ENCODE results near the gene ORAI2. TPM values are rescaled to one million over a fixed set of nuclear protein-coding genes. Genes with fewer than 3 reads are reported as not detected.
"Not testable (repeated sequence)": the region's sequence is repeated elsewhere in the genome, so short reads cannot be mapped to it uniquely, and the experiment has no call there.

Gene ORAI2
- total and polyA plus RNA-seq, 9 donors: 3.2 to 18.9 (median 15.6) TPM

DNA sequence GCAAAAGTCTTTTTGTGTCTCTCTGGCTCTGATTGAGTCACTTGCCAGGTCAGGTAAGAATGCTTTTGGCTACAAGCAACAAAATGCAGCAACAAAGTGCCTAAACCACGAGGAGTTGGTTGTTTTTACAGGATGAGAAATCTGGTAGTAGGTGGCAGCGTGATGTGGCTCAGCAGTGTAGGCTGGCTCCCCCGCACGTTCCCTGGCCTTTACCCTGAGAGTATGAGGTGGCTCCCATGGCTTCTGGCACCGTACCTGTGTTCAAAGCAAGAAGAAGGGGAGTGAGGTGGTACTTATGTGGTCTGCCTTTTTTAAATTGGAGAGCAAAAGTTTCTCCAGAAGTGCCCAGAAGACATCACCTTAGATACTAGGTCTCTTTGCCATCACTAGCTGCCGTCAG lies 25.5 kb upstream of the ORAI2 start:
- no peaks in the 10 kb centered on the region for H3K4me1 ChIP-seq (ENCODE audit: insufficient read depth)
- no peak for DNase-seq
- WGBS, 3 donors: 92 to 95% (median 95%) methylated on average over 6 of the region's 6 CpGs
- H3K27me3 ChIP-seq: no peaks in the 10 kb centered on the region
- no peak overlapping the region for H3K27ac ChIP-seq
- H3K9me3 ChIP-seq: no peaks in the 10 kb centered on the region
- no peaks in the 10 kb centered on the region for H3K36me3 ChIP-seq
- no peak overlapping the region for H3K4me3 ChIP-seq
- intact Hi-C loops (cut with DNase I): no loop called here
- TF ChIP-seq EP300 (IDR thresholded peaks at IDR 0.05) (no peak), POLR2A (IDR thresholded peaks at IDR 0.05) (no peak)
- TF ChIP-seq, protein P1, sequence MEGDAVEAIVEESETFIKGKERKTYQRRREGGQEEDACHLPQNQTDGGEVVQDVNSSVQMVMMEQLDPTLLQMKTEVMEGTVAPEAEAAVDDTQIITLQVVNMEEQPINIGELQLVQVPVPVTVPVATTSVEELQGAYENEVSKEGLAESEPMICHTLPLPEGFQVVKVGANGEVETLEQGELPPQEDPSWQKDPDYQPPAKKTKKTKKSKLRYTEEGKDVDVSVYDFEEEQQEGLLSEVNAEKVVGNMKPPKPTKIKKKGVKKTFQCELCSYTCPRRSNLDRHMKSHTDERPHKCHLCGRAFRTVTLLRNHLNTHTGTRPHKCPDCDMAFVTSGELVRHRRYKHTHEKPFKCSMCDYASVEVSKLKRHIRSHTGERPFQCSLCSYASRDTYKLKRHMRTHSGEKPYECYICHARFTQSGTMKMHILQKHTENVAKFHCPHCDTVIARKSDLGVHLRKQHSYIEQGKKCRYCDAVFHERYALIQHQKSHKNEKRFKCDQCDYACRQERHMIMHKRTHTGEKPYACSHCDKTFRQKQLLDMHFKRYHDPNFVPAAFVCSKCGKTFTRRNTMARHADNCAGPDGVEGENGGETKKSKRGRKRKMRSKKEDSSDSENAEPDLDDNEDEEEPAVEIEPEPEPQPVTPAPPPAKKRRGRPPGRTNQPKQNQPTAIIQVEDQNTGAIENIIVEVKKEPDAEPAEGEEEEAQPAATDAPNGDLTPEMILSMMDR (IDR thresholded peaks at IDR 0.05): no peak

DNA sequence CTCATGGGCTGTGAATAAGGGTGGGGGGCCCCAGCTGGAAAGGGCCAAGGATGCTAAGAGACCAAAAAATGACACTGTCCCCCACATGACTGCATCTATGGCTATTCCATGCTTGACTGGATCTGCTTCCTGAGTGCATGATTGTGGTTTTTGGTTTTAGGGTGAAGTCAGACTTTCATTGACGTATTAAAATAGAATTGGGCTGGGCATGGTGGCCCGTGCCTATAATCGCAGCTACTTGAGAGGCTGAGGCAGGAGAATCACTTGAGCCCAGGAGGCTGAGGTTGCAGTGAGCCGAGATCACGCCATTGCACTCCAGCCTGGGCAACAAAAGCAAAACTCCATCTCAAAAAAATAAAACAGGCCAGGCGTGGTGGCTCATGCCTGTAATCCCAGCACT lies 24.8 kb upstream of the ORAI2 start:
- DNase-seq; intact Hi-C loops (cut with DNase I); H3K4me1 ChIP-seq (ENCODE audit: insufficient read depth); H3K27me3 ChIP-seq; H3K9me3 ChIP-seq; H3K4me3 ChIP-seq; H3K36me3 ChIP-seq; H3K27ac ChIP-seq: not testable (repeated sequence)
- 97 to 99% (median 98%) methylated on average over 6 of the region's 6 CpGs for WGBS, 3 donors

DNA sequence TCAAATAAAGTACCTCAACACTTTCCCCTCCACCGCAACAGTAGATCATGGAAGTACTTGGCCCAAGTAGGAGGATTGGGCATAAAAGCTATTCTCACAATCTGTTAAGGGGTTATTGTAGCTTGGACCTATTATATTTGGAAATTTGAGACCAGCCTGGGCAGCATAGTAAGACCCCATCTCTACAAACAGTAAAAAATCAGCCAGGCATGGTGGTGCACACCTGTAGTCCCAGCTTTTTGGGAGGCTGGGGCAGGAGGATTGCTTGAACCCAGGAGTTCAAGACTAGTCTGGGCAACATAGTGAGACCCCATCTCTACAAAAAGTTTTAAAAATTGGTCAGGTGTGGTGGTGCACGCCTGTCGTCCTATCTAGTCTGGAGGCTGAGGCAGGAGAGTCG lies 24.0 kb upstream of the ORAI2 start:
- DNase-seq: no peak
- 96 to 99% (median 98%) methylated on average over 4 of the region's 4 CpGs for WGBS, 3 donors
- no peaks in the 10 kb centered on the region for H3K9me3 ChIP-seq
- TF ChIP-seq, protein P1 (IDR thresholded peaks at IDR 0.05): no peak
- TF ChIP-seq POLR2A (IDR thresholded peaks at IDR 0.05) (no peak), EP300 (IDR thresholded peaks at IDR 0.05) (no peak)
- H3K36me3 ChIP-seq: no peaks in the 10 kb centered on the region
- H3K27ac ChIP-seq: no peak overlapping the region
- no peak overlapping the region for H3K4me3 ChIP-seq
- H3K4me1 ChIP-seq (ENCODE audit: insufficient read depth): no peaks in the 10 kb centered on the region
- no peaks in the 10 kb centered on the region for H3K27me3 ChIP-seq
- intact Hi-C loops (cut with DNase I): no loop called here

DNA sequence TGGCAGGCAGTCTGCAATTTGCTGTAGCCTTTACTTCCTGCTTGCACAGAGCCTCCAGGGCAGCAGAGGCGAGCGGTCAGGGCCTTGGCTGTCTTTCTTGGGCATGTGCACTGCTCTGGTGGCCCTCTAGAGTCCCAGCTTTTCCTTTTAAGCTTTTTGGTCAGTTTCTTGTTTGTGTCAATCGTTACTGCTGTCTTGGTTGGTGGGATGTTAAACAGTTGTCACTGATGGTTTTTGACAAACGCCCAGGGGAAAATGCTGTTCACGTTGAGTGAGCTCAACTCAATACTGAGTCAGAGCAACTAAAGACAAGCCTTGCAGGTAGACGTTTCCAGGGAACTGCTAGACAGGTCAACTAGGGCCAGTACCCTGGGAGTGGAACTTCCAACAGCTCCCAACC lies 23.3 kb upstream of the ORAI2 start:
- H3K9me3 ChIP-seq: no peaks in the 10 kb centered on the region
- H3K36me3 ChIP-seq: no peaks in the 10 kb centered on the region
- no peak for DNase-seq
- H3K27ac ChIP-seq: no peak overlapping the region
- no peak overlapping the region for H3K4me3 ChIP-seq
- H3K27me3 ChIP-seq: no peaks in the 10 kb centered on the region
- intact Hi-C loops (cut with DNase I): no loop called here
- WGBS, 3 donors: 73 to 75% (median 74%) methylated on average over 6 of the region's 6 CpGs
- TF ChIP-seq EP300 (IDR thresholded peaks at IDR 0.05) (no peak), POLR2A (IDR thresholded peaks at IDR 0.05) (no peak)
- TF ChIP-seq, protein P1 (IDR thresholded peaks at IDR 0.05): no peak
- no peaks in the 10 kb centered on the region for H3K4me1 ChIP-seq (ENCODE audit: insufficient read depth)

DNA sequence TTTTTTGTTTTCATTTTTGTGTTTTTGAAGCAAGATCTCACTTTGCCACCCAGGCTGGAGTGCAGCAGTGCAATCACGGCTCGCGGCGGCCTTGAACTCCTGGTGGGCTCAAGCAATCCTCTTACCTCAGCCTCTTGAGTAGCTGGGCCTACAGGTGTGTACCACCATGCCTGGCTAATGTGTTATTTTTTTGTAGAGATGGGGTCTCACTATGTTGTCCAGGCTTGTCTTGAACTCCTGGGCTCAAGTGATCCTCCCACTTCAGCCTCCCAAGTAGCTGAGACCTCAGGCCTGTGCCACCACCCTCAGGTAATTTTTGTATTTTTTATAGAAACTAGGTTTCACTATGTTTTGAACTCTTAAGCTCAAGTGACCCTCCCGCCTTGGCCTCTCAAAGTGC lies 22.5 kb upstream of the ORAI2 start:
- no peak for DNase-seq
- TF ChIP-seq, protein P1 (IDR thresholded peaks at IDR 0.05): no peak
- Histone ChIP-seq H3K27me3 (no peaks in the 10 kb centered on the region), H3K27ac (no peak overlapping the region), H3K36me3 (no peaks in the 10 kb centered on the region), H3K4me1 (ENCODE audit: insufficient read depth) (no peaks in the 10 kb centered on the region), H3K9me3 (no peaks in the 10 kb centered on the region), H3K4me3 (no peak overlapping the region)
- 85 to 91% (median 87%) methylated on average over 5 of the region's 5 CpGs for WGBS, 3 donors
- intact Hi-C loops (cut with DNase I): no loop called here
